KG1 (cell line): ENCODE measurements around the gene PROM1.

Experiments
- DNase-seq: peaks from one replicate; lab custom pipeline; 2025; lab: John Stamatoyannopoulos, UW

The PROM1 gene

GRCh38 chr4:16026160-16026761 lies 57.6 kb downstream of the PROM1 start:
- peak; percentile 62 for DNase-seq

GRCh38 chr4:16025268-16025667 lies 58.6 kb downstream of the PROM1 start:
- no peak for DNase-seq

- no peak for DNase-seq
Observed at GRCh38 chr4:16023776-16024408, 59.9 kb downstream of the PROM1 start.

- DNase-seq, result no peak
Observed at GRCh38 chr4:16021804-16022560, 61.8 kb downstream of the PROM1 start.

GRCh38 chr4:16019649-16020048 lies 64.2 kb downstream of the PROM1 start:
- no peak for DNase-seq

- no peak for DNase-seq
Observed at GRCh38 chr4:16018841-16019240, 65.0 kb downstream of the PROM1 start.

GRCh38 chr4:16018061-16018676 lies 65.7 kb downstream of the PROM1 start:
- no peak for DNase-seq

- no peak for DNase-seq
Observed at GRCh38 chr4:16016536-16016935, 67.3 kb downstream of the PROM1 start.

GRCh38 chr4:16011173-16011572 lies 72.7 kb downstream of the PROM1 start:
- DNase-seq, result no peak

- no peak for DNase-seq
Observed at GRCh38 chr4:16009153-16009552, 74.7 kb downstream of the PROM1 start.

GRCh38 chr4:16007471-16008095 lies 76.2 kb downstream of the PROM1 start:
- no peak for DNase-seq

GRCh38 chr4:16006771-16007446 lies 76.9 kb downstream of the PROM1 start:
- no peak for DNase-seq

- DNase-seq, result no peak
Observed at GRCh38 chr4:16005676-16006075, 78.1 kb downstream of the PROM1 start.

GRCh38 chr4:16001484-16001858 lies 82.4 kb downstream of the PROM1 start:
- DNase-seq, result peak; percentile 17

- no peak for DNase-seq
Observed at GRCh38 chr4:16000708-16001483, 82.9 kb downstream of the PROM1 start.

GRCh38 chr4:15996773-15997172 lies 87.0 kb downstream of the PROM1 start:
- no peak for DNase-seq

GRCh38 chr4:15995826-15996225 lies 88.0 kb downstream of the PROM1 start:
- DNase-seq, result no peak

GRCh38 chr4:15992167-15992485 lies 91.7 kb downstream of the PROM1 start:
- DNase-seq, result no peak

- no peak for DNase-seq
Observed at GRCh38 chr4:15990570-15991285, 93.1 kb downstream of the PROM1 start.

GRCh38 chr4:15989424-15989823 lies 94.4 kb downstream of the PROM1 start:
- no peak for DNase-seq

GRCh38 chr4:15988222-15988621 lies 95.6 kb downstream of the PROM1 start:
- no peak for DNase-seq
